D721Med (cell line): ENCODE measurements around the gene PLCH2.

ENCODE experiments used
- DNase-seq: peaks from one replicate; pipeline ENCODE4 v3.0.0; 2011; ENCODE audit warnings: low spot score; ENCODE audit not compliant: insufficient read length
- FAIRE-seq: peaks from 2 replicates; lab custom pipeline; 2011; peaks lifted over from hg19 to GRCh38; lab: Jason Lieb, UNC
- TF ChIP-seq, protein P1 (sequence below): IDR thresholded peaks from 2 replicates; pipeline ENCODE4 v1.5.1; 2012; ENCODE audit warnings: mild to moderate bottlenecking, control low read depth; ENCODE audit not compliant: insufficient read depth; ENCODE audit errors: missing control alignments

The PLCH2 gene

GRCh38 chr1:2460996-2461751, 14.9 kb upstream of the PLCH2 start:
- DNase-seq (no peak), FAIRE-seq (no peak)
- TF ChIP-seq, protein P1, sequence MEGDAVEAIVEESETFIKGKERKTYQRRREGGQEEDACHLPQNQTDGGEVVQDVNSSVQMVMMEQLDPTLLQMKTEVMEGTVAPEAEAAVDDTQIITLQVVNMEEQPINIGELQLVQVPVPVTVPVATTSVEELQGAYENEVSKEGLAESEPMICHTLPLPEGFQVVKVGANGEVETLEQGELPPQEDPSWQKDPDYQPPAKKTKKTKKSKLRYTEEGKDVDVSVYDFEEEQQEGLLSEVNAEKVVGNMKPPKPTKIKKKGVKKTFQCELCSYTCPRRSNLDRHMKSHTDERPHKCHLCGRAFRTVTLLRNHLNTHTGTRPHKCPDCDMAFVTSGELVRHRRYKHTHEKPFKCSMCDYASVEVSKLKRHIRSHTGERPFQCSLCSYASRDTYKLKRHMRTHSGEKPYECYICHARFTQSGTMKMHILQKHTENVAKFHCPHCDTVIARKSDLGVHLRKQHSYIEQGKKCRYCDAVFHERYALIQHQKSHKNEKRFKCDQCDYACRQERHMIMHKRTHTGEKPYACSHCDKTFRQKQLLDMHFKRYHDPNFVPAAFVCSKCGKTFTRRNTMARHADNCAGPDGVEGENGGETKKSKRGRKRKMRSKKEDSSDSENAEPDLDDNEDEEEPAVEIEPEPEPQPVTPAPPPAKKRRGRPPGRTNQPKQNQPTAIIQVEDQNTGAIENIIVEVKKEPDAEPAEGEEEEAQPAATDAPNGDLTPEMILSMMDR: no peak

- DNase-seq (no peak), FAIRE-seq (no peak)
- TF ChIP-seq, protein P1: no peak
Observed at GRCh38 chr1:2462819-2463218, 13.3 kb upstream of the PLCH2 start.

- FAIRE-seq: no peak
- TF ChIP-seq, protein P1: no peak
- no peak for DNase-seq
Observed at GRCh38 chr1:2463396-2463795, 12.7 kb upstream of the PLCH2 start.

- DNase-seq (peak; percentile 55), FAIRE-seq (no peak)
- TF ChIP-seq, protein P1: no peak
Observed at GRCh38 chr1:2465371-2466269, 10.5 kb upstream of the PLCH2 start.

DNA sequence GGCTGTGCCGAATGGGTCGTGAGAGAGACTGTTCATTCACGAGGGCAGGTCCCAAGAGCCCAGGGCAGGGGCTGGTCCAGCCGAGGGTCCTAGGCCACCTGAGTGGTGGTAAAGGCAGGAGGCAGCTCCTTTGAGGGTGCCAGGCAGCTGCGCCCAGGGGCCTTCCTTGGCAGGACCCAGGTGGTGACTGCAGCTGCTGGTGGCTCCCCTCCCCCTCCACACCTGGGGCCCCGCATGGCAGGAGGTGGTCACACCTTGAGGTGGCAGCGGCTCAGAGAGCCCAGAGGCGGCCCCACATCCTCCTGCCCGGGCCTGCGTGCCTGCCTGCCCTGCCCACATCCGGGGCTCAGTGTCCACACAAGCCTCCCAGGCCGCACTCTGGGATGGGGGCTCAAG, 9.8 kb upstream of the PLCH2 start:
- TF ChIP-seq, protein P1: no peak
- DNase-seq (no peak), FAIRE-seq (no peak)

GRCh38 chr1:2466958-2467554, 9.0 kb upstream of the PLCH2 start:
- DNase-seq (no peak), FAIRE-seq (no peak)
- TF ChIP-seq, protein P1: no peak
